ENCODE data around the gene ZNF823. TPM values are rescaled to one million over a fixed set of nuclear protein-coding genes. Genes with fewer than 3 reads are reported as not detected.

ZNF823 gene
- polyA plus RNA-seq, 1 of the 3 experiments (the other 2 are of a cell fraction) = 1.5 TPM

DNA sequence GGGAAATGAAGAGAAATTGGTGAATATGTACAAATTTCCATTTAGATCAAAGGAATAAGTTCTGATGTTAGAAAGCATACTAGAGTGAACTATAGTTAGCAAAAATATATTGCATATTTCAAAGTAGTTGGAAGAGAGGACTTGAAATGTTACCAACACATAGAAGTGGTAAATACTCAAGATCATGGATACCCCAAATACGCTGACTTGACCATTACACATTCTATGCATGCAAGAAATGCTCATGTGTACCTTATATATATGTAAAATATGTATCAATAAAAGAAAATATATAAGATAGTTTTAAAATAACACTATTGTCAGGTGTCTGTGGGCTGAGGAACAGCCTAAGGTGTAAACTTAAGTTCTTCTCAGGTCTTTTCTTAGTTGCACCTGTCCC lies 45.0 kb upstream of the ZNF823 start:
- POLR2A ChIA-PET = no interaction called here
- CTCF ChIA-PET = no interaction called here
- no peak for TF ChIP-seq EP300 (IDR thresholded peaks at IDR 0.05; ENCODE audit: borderline replicate concordance in 1 of 2, low read depth in 1 of 2, low read length in 1 of 2)
- TF ChIP-seq GABPA (IDR thresholded peaks at IDR 0.05; ENCODE audit: low read depth) = no peak
- TF ChIP-seq RCOR1 (IDR thresholded peaks at IDR 0.05; ENCODE audit: low read length) = no peak
- TF ChIP-seq EZH2phosphoT487 (IDR thresholded peaks at IDR 0.05; ENCODE audit: borderline replicate concordance, low read depth) = no peak
- TF ChIP-seq, protein P1, sequence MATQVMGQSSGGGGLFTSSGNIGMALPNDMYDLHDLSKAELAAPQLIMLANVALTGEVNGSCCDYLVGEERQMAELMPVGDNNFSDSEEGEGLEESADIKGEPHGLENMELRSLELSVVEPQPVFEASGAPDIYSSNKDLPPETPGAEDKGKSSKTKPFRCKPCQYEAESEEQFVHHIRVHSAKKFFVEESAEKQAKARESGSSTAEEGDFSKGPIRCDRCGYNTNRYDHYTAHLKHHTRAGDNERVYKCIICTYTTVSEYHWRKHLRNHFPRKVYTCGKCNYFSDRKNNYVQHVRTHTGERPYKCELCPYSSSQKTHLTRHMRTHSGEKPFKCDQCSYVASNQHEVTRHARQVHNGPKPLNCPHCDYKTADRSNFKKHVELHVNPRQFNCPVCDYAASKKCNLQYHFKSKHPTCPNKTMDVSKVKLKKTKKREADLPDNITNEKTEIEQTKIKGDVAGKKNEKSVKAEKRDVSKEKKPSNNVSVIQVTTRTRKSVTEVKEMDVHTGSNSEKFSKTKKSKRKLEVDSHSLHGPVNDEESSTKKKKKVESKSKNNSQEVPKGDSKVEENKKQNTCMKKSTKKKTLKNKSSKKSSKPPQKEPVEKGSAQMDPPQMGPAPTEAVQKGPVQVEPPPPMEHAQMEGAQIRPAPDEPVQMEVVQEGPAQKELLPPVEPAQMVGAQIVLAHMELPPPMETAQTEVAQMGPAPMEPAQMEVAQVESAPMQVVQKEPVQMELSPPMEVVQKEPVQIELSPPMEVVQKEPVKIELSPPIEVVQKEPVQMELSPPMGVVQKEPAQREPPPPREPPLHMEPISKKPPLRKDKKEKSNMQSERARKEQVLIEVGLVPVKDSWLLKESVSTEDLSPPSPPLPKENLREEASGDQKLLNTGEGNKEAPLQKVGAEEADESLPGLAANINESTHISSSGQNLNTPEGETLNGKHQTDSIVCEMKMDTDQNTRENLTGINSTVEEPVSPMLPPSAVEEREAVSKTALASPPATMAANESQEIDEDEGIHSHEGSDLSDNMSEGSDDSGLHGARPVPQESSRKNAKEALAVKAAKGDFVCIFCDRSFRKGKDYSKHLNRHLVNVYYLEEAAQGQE (IDR thresholded peaks at IDR 0.05; ENCODE audit: low read depth, low read length) = no peak
- no peak for TF ChIP-seq TAF1 (IDR thresholded peaks at IDR 0.05; ENCODE audit: borderline replicate concordance, low read depth, low read length)
- no peak for TF ChIP-seq CHD2 (IDR thresholded peaks at IDR 0.05; ENCODE audit: low read length, partially characterized antibody)
- TF ChIP-seq, protein P2, sequence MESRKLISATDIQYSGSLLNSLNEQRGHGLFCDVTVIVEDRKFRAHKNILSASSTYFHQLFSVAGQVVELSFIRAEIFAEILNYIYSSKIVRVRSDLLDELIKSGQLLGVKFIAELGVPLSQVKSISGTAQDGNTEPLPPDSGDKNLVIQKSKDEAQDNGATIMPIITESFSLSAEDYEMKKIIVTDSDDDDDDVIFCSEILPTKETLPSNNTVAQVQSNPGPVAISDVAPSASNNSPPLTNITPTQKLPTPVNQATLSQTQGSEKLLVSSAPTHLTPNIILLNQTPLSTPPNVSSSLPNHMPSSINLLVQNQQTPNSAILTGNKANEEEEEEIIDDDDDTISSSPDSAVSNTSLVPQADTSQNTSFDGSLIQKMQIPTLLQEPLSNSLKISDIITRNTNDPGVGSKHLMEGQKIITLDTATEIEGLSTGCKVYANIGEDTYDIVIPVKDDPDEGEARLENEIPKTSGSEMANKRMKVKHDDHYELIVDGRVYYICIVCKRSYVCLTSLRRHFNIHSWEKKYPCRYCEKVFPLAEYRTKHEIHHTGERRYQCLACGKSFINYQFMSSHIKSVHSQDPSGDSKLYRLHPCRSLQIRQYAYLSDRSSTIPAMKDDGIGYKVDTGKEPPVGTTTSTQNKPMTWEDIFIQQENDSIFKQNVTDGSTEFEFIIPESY (IDR thresholded peaks at IDR 0.05; ENCODE audit: borderline replicate concordance, low read depth) = no peak
- no peak for TF ChIP-seq RFX5 (IDR thresholded peaks at IDR 0.05; ENCODE audit: low read length)
- TF ChIP-seq MXI1 (IDR thresholded peaks at IDR 0.05; ENCODE audit: low read depth, low read length) = no peak
- TF ChIP-seq RXRA (IDR thresholded peaks at IDR 0.05; ENCODE audit: borderline replicate concordance, low read depth) = no peak
- no peak for TF ChIP-seq MEF2A (IDR thresholded peaks at IDR 0.05; ENCODE audit: borderline replicate concordance, low read depth)
- TF ChIP-seq FOSL2 (IDR thresholded peaks at IDR 0.05; ENCODE audit: borderline replicate concordance, low read depth) = no peak
- TF ChIP-seq RAD21 (IDR thresholded peaks at IDR 0.05; ENCODE audit: low read length) = no peak
- Histone ChIP-seq H3K4me1 (ENCODE audit: control insufficient read depth in 1 of 2, insufficient read depth in 2 of 2, low read depth in 1 of 2, low read length in 1 of 2) (no peaks in the 10 kb centered on the region), H4K20me1 (ENCODE audit: insufficient read depth) (no peaks in the 10 kb centered on the region), H2AFZ (ENCODE audit: low read depth) (no peak overlapping the region), H3F3A (replicated peaks; ENCODE audit: insufficient read depth) (peaks cover 3% of the 10 kb centered on the region), H3K4me2 (no peak overlapping the region), H3K9me2 (no peaks in the 10 kb centered on the region), H3K27me3 (ENCODE audit: insufficient read depth) (no peaks in the 10 kb centered on the region), H3K9me3 (peaks cover 51% of the 10 kb centered on the region), H3K79me2 (ENCODE audit: insufficient read depth) (no peaks in the 10 kb centered on the region), H3K27ac (ENCODE audit: low read depth in 2 of 2, low read length in 1 of 2) (no peak overlapping the region), H3K36me3 (replicated peaks in 1 of 2; ENCODE audit: control insufficient read depth in 1 of 2, insufficient read depth in 2 of 2, low read length in 1 of 2) (peaks cover 28 to 53% of the 10 kb centered on the region in 2 experiments), H3K9ac (no peak overlapping the region), H3K4me3 (ENCODE audit: low read depth in 2 of 2, low read length in 1 of 2) (no peak overlapping the region)
- no peak for DNase-seq
- 87% methylated on average over 1 of the region's 1 CpG for WGBS (ENCODE audit: low lambda C conversion rate)
